ENCODE results near the gene TAF8.
"Not testable (repeated sequence)": the region's sequence is repeated elsewhere in the genome, so short reads cannot be mapped to it uniquely, and the experiment has no call there.

The TAF8 gene

DNA sequence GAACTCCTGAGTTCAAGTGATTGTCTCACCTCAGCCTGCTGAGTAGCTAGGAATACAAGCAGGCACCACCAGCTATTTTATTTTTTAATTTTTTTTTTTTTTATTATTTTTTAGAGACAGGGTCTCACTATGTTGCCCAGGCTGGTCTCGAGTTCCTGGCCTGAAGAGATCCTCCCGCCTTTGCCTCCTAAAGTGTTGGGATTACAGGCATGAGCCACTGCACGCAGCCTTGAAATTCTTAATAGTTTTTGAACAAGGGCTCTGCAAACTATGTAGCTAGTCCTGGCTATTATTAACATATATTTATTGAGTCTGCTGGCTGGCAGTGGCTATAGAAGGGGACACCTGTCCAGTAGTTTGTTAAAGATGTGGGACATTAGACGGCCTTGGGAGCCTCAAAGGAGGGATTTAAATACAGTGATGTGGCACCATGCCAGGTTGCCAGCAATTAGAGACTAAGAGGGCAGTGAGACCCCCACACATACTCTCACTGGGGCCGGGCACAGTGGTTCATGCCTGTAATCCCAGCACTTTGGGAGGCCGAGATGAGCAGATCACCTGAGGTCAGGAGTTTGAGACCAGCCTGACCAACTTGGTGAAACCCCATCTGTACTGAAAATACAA is 21.1 kb upstream of the TAF8 start:
- DNase-seq: no peak

DNA sequence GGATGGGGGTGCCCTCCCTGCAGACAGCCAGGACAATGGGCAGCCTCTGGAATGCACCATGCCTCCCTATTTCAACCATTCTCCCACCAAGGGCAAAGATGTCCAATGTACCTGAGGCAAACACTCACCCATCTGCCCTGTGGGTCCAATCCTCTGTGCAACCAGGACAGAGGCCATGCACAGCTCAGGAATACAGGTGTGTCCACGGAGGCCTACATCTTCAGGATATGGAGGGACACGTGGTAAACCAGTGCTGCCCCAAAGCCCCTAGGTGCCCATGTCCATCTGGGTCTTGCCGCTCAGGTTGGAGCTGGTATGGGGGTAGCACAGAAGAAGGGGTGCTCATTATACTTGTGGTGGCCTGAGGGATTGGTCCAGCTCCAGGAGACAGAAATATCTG is 20.4 kb upstream of the TAF8 start:
- DNase-seq: no peak

DNA sequence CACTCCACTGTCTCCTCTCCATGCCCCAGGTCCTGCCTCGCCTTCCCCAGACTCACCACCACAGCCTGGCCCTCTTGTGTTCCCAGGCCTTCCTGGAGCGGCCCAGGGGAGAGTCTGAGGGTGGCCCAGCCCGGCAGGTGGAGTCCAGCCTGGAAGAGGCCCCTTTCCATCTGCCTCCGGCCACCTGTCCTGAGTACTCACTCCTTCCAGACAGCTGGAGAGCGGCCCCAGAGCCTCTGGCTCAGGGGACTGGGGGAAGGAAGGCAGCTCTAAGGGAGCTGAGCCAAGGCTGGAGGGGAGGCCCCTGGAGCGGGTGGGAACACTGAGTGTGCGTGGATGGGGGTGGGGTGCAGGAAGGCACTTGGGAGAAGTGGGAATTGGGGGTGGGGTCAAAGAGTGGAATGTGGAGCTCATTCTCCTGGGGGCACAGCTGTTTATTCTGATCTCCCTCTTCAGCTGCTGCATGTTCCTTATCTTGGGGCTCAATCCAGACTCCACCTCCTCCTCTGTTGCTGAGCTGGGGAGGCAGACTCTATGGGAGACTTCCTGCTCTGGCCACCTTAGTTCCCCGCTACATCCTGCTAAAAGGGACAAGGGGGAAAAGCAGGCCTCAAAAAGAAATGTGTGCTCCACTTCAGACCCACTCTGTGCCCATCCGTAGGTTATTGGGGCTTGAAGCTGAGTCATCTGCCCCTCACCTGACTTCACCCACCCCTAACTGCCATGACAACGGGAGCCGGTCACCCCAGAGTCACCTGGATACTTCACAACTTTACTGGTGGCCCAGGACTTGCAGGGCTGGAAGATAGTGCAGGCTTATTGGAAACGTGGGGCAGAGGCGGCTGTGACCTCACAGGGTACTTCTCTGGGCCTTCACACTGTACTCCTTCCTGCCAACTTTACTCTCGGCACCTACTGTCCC is 19.5 kb upstream of the TAF8 start:
- no peak for DNase-seq

DNA sequence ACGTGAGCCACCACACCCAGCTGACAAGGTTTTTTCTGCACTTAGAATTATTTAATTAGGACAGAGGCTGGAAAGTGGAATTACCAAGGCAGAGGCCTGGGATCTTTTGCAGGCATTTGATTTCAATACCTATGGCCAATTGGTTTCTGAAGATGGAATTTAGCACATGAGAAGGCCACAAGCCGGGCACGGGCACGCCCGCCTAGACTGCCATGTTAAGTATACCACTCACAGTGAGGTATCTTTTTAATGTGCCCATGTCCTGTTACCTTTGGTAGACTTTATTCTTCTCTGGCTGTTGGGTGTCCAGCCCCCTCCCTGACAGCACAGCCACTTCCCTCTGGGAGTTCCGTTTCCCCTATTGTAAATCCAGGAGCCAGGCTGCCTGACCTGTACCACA is 18.0 kb upstream of the TAF8 start:
- DNase-seq: no peak

DNA sequence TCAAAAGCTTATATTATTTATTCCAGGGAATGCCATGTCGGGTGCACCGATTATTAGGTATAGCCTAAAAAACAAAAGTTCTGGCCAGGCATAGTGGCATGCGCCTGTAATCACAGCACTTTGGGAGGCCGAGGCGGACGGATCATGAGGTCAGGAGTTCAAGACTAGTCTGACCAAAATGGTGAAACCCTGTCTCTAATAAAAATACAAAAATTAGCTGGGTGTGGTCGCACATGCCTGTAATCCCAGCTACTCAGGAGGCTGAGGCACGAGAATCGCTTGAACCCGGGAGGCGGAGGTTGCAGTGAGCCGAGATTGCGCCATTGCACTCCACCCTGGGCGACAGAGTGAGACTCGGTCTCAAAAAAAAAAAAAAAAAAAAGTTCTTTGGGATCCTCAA is 12.7 kb upstream of the TAF8 start:
- not testable (repeated sequence) for DNase-seq

DNA sequence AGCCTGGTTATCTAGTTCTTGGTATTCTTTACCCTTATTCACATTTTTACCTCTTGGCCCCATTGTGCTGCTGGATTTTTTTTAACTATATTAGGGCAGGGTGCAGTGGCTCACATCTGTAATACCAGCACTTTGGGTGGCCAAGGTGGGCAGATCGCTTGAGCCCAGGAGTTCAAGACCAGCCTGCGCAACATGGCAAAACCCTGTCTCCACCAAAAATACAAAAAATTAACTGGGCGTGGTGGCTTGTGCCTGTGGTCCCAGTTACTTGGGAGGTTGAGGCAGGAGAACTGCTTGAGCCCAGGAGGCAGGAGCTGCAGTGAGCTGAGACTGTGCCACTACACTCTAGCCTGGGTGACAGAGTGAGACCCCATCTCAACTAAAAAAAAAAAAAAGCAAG is 12.2 kb upstream of the TAF8 start:
- DNase-seq: no peak

DNA sequence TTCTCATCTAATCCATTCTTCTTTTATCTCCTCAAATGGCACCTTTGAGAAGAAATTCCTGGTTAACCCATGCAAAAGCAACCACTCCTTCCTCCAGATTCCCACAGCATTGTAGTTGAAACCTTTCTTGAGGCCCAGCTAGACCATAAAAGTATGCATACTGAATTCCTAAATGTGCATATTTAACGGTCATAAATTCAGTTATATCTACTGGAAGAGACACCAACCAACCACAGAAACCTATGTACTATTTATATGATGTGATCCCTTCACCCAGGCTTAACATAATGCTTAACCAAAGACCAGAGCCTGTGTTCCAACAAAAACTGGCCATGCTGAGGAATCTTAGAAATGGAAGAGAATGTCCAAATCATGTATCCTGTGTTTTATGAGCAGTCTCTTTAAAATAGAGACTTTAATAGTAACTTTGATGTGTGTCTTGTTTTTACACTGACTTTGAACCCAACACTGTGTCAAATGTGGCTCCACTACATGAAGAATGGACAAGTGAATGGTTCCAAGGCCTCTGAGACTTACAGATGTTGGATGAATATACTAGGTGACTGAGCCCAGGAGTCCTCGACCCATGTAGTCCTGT is 11.4 kb upstream of the TAF8 start:
- no peak for DNase-seq

DNA sequence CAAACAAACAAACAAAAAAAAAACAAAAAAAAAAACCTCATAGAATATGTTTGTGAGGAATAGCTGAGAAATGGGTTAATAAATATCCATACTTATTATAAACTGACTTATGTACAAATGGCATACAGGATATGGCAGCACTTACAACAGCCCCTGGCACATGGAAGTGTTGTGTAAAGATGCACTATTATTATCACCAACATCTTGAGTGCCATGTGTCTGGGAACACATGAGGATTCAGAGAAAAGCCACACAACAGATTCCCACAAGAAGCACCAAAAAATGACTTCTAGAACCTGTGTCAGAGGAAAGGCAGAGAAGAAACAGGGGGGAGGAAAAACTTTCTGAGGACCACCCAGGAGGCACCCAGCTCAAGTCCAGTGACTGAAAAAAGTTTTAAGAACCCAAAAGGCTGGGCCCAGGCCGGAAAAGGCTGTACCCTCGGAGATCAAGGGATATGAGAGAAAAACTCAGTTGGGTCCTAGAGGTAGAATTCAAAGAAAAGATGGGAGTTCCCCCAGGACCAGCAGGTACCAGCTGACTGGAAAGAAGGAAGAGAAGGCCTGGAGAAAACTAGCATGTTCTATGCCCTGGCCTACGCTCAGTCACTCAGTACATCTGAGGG is 9.4 kb upstream of the TAF8 start:
- no peak for DNase-seq

DNA sequence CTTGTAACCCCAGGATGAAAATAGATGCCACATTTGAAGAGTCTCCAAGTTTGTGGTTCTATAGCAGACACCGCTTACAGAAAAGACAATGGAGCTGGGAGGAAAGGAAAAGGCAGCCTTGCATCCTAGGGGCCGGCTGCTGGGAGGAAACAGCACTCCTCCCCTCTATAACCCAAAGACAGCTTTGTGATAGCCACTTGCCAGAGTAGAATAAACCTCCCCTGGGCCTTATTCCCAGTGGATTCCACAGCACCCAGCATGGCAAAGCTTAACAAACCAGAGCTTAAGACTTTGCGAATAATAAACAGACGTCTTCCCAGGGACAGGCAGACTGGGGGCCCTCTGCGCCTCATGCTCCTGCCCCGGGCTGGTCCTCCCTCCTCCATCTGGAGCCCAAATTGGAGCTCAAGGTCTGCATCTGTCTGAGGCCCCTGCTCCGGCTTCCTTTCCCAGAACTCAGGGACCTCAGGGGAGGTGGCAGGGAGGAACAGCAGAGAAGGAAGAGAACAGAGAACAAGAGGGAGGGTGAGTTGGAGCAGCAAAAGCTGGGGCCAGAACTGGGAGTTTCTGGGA is 8.8 kb upstream of the TAF8 start:
- DNase-seq: no peak

DNA sequence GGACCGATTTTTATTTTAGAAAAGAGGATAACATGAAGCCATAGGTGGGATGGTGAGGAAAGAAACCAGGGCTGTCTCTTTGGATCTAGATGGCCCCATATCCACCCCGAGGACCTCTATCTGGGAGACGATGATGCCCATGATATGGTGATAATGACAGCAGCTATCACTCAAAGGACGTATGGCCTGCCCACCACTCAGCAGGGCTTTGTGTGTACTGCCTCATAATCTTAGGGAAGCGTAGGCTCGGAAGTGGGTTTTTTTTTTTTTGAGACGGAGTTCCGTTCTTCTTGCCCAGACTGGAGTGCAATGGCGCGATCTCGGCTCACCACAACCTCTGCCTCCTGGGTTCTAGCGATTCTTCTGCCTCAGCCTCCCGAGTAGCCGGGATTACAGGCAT is 8.2 kb upstream of the TAF8 start:
- no peak for DNase-seq

DNA sequence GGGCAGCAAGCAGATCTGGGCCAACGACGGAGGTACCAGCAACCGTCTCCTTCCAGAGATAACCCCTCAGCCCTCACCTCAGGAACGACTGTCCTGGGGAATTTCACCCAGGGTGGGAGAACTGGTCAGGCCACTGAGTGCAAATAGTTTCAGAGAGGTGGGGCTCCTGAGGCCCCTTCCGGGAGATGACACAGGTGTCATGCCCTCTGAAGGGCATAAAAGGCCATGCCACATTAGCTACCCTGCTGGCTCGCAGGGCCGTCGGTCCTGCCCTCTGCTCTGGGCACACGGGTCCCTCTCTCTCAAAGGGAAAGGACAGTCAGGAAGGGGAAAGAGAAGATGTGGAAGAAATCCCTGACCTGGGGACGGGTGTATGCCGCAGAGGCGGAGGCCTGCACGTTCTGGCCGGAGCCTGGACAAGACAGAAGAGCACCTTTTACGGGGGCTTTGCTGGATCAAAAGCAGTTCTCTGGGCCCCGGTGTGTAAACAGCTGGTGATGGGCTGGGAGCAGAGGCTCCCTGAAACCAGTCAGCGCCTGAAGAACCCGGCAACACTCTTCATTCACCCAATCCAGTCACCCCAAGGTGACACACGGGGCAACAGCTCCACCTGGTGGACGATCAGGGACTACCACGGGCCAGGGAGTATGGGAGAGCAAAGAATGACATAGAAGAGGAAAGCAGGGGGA is 6.4 kb upstream of the TAF8 start:
- DNase-seq: peak; percentile 75 to 85

DNA sequence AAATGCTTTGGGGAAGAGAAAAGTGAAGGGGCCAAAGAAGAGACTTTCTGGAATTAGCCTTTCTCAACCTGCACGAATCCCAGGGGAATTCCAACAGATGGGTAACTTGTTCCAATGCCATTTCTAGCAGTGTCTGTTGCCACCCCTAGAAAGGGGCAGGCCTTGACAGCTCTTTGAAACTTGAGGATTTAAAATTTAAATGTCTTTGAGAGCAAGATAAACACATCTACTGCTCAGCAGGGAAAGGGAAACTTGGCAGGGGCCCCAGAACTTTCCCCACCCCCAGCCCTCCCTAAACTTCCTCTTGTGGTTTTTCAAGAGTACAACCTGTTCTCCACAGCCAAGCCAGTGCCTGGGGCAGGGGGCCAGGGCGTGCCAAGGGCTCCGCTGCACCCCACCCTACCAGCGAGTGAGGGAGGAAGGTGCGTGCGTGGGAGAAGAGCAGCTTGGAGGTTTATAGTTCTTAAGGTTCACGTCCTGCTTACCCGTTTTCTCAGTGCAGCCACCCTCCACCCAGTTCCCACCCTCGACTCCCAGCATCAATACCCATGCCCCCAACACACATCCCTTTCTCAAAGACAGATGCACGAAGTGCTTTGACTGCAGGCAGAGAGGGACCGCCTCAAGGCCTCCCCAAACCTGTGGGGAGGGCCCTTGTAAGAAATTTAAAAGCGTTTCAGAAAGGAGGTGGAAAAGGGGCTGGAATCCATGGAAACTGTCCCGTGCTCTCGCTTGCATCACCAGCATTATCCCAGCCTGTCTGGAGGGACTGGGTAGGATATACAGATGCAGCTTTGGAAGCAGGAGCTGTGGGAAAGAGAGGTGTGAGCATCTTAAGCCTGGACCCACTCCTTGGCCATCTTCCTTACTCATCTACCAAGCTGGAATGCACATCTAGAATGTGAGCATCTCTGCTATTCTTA is 4.5 kb upstream of the TAF8 start:
- DNase-seq: peak; percentile 40 to 72

DNA sequence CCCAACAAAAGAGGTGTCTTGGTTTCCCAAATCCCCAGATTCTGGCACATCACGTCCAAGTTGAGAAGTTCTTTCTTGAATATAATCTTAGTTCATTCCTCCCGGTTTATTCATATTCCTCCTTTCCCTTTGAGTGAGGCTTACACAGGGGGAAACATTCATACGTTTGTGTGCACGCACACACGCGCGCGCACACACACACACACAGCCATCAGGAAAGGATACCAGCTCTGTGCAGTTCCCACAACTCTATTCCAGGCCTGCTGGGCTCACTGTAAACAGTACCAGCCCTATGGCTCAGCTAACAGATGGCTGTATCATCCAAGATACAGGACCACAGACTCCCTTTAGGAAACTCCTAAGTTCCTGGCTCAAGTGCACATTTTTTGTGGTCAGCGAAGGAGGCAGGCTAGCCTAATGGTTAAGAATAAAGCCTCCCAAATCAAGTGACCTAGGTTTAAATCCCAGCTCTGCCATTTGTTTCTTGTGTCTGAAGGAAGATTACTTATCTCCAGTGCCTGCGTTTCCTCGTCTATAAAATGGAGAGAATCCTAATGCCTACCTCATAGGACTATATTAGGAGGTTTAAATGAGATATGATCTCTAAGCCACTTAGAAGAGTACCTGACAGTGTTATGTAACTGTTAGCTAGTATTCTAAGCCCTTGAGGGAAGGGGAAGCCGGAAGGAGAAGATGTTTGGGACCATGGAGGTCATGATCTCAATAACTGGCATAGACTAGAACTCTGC is 3.7 kb upstream of the TAF8 start:
- DNase-seq: no peak

DNA sequence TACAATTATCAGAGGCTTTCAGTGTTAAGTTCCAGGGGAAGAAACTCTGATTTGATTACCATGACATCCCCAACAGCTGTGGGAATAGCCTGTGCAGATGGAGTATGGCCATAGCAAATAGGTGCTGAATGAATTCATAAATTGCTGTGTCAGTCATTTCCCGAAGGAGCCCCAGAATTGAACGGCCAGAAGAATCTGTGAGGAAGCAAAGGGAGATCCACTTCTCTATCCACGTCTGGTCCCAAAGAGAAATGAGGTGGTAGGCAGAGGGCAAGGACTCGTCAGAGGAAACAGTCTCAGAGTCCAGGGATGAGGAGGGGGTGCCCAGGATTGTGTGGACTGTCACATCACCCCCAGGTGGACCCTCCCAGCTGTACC is 3.1 kb upstream of the TAF8 start:
- DNase-seq: no peak

DNA sequence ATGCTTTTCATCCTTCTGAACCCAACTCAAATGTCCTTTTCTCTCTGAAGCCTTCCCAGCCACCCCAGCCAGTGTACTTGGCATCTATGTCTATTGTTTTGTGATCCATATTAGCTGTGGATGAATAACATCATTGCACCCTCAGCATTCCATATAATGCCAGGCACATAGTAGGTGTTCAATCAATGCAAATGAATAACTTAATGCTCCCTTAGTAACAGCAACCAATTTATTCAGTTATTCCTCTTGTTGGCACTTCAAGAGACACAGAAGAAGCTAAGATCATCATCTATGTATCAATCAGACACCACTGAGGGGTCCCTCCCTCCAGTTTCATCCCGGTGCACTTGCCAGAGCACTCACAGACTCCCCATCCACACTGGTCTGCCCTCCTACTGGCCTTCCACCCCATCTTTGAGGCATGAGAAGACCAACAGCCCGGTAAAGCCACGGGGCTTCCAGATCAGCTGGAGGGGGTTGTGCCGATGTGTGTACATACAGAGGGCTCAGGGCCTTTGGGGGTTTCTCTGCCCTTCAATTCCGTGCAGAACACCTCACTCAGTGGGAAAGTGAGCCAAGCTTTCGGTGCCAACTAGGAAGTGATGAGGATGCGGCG is 2.4 kb upstream of the TAF8 start:
- no peak for DNase-seq

DNA sequence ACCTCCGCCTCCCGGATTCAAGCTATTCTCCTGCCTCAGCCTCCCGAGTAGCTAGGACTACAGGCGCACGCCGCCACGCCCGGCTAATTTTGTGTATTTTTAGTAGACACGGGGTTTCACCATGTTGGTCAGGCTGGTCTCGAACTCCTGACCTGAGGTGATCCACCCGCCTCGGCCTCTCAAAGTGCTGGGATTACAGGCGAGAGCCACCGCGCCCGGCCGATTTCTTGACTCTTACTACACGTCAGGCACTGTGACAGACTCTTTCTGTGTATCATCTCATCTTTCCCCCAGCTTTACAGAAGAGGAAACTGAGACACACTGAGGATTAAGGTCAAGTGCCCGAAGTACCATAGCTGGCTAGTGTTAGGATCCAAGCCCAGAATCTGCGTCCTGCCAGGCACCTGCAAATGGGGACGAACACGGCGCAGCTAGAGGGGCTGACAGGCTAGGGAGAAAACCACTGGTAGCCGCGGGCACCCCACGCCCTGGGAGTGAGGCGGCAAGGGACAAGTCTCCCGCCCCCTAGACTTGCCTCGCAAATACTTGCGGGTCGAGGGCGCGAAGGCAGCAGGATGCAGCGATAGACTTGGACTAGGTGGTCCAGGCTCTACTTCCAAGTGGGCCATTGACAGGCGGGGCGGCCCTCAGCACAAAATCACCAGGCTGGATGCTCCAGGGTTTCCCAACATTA is 1.1 kb upstream of the TAF8 start:
- DNase-seq: no peak

DNA sequence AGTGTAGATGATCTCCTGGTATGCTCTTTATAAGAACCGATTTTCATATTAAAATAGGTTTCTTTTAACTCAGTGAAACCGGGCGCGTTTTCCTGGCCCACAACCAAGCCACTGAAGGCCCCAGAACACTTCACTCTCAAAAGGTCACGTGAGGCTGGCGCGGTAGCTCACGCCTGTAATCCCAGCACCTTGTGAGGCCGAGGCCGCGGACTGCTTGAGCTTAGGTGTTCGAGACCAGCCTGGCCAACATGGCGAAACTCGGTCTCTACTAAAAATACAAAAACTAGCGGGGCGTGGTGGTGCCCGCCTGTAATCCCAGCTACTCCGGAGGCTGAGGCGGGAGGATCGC is 402 bp upstream of the TAF8 start:
- DNase-seq: no peak

DNA sequence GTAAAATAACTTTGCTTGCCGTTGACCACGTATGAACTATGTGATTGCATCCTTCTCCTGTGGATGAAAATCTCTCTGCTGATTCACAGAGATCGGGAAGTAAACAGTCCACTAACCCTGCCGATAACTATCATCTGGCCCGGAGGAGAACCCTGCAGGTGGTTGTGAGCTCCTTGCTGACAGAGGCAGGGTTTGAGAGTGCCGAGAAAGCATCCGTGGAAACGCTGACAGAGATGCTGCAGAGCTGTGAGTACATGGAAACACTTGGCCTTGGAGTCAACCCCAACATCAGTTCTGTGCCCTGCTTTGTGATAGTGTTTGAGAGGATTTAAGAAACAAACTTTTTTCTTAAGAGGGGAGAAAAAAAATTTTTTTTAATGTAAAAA is 937 bp downstream of the TAF8 start:
- no peak for DNase-seq

DNA sequence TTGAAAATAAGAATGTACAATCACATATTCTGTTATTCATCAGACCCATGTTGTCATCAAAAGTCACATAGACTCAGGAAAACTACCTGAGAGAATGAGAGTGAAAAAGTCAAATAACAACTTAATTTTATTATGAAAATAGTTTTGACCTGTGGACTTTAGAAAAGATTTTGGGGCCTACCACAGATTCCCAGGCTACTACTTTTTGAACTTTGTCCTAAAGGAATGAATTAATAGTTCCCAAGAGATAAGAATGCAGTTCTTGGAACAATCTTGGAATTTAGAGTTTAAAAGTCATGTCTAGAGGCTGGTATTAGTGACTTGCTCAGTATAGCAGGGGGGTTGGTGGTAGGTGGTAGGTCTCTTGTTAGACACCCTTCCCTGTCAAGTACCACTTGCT is 3.3 kb downstream of the TAF8 start:
- DNase-seq: no peak

DNA sequence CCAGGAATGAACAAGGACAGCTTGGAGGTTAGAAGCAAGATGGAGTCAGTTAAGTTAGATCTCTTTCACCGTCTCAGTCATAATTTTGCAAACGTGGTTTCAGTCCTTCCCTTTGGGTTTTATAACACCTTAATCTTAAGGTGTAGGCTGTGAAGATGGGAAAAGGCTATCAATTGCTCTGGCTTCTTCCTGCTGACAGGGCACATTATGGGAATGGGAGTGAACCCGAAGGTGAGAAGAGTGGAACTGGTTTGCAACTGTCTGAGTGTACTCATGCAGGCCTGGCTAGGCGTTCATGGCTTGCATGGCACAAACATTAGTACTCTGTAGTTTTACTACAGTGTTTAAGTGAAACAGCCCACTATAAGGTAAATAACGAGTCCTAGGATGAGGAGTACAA is 9.4 kb downstream of the TAF8 start:
- DNase-seq: no peak
